AG04449 (cell line): ENCODE measurements around the gene ERICH6B.

ENCODE experiments used
- CTCF ChIA-PET: fragments of 350-600 bp; formaldehyde crosslinking; extraction: SDS; loops from one replicate; lab custom pipeline; 2021; ENCODE audit warnings: antibody characterized with exemption; lab: Yijun Ruan, JAX
- POLR2A ChIA-PET: fragments of 400-600, 350-600 bp; formaldehyde crosslinking; extraction: SDS; loops from one replicate; lab custom pipeline; 2020; ENCODE audit warnings: antibody characterized with exemption, inconsistent platforms; lab: Yijun Ruan, JAX
- DNase-seq: peaks from one replicate; pipeline ENCODE4 v3.0.0-alpha.2; 2010; ENCODE audit warnings: low read depth, low spot score
- H3K4me3 ChIP-seq: 2 replicates; pipeline ENCODE4 v1.5.1; 2011; ENCODE audit warnings: low read depth, mild to moderate bottlenecking, control low read depth, low read length
- TF ChIP-seq, protein P1 (sequence below): IDR thresholded peaks from one replicate; pipeline ENCODE4 v1.5.1; 2011; ENCODE audit warnings: mild to moderate bottlenecking, moderate library complexity, low read length, control low read depth, inconsistent platforms; ENCODE audit not compliant: insufficient read depth; ENCODE audit errors: missing control alignments

ERICH6B gene

GRCh38 chr13:45501175-45501526 lies 114.4 kb downstream of the ERICH6B start:
- no peak overlapping the region for H3K4me3 ChIP-seq
- TF ChIP-seq, protein P1, sequence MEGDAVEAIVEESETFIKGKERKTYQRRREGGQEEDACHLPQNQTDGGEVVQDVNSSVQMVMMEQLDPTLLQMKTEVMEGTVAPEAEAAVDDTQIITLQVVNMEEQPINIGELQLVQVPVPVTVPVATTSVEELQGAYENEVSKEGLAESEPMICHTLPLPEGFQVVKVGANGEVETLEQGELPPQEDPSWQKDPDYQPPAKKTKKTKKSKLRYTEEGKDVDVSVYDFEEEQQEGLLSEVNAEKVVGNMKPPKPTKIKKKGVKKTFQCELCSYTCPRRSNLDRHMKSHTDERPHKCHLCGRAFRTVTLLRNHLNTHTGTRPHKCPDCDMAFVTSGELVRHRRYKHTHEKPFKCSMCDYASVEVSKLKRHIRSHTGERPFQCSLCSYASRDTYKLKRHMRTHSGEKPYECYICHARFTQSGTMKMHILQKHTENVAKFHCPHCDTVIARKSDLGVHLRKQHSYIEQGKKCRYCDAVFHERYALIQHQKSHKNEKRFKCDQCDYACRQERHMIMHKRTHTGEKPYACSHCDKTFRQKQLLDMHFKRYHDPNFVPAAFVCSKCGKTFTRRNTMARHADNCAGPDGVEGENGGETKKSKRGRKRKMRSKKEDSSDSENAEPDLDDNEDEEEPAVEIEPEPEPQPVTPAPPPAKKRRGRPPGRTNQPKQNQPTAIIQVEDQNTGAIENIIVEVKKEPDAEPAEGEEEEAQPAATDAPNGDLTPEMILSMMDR, result no peak
- POLR2A ChIA-PET, result no interaction called here
- CTCF ChIA-PET, result interaction anchor here (2.0 to 3.2 kb wide), 2 partner anchors 9 to 11 kb away, joined by 9 to 19 read pairs; no protein-coding TSS in a partner anchor
- DNase-seq, result no peak

- ChIA-PET POLR2A (interaction anchor here (0.6 kb wide), 1 partner anchor 79 kb away, joined by 3 read pairs; no protein-coding TSS in a partner anchor), CTCF (interaction anchor here (2.0 to 3.2 kb wide), 2 partner anchors 10 to 12 kb away, joined by 9 to 19 read pairs; no protein-coding TSS in a partner anchor)
- no peak overlapping the region for H3K4me3 ChIP-seq
- DNase-seq, result no peak
- TF ChIP-seq, protein P1, result no peak
Observed at GRCh38 chr13:45500492-45501174, 114.9 kb downstream of the ERICH6B start.

GRCh38 chr13:45496942-45497341 lies 118.6 kb downstream of the ERICH6B start:
- TF ChIP-seq, protein P1, result no peak
- CTCF ChIA-PET, result no interaction called here
- POLR2A ChIA-PET, result no interaction called here
- no peak for DNase-seq
- H3K4me3 ChIP-seq, result no peak overlapping the region

GRCh38 chr13:45492538-45492937 lies 123.0 kb downstream of the ERICH6B start:
- CTCF ChIA-PET, result interaction anchor here (1.3 to 2.1 kb wide), 3 partner anchors 18 to 122 kb away, joined by 3 to 9 read pairs (median 6); no protein-coding TSS in a partner anchor
- DNase-seq, result no peak
- TF ChIP-seq, protein P1, result no peak

More at GRCh38 chr13:45492538-45492937, 123.0 kb downstream of the ERICH6B start:
- POLR2A ChIA-PET, result interaction anchor here (0.6 kb wide), 1 partner anchor 20 kb away, joined by 3 read pairs; no protein-coding TSS in a partner anchor
- H3K4me3 ChIP-seq, result no peak overlapping the region
